NCI-H2107 treated with DMSO at 0.1 percent for 48 hours (cell line): ENCODE measurements around the gene SERPIND1.
"Not testable (repeated sequence)": the region's sequence is repeated elsewhere in the genome, so short reads cannot be mapped to it uniquely, and the experiment has no call there.

ENCODE experiments used
- DNase-seq: peaks from one replicate; lab custom pipeline; 2025; ENCODE audit not compliant: unreplicated experiment; lab: John Stamatoyannopoulos, UW

SERPIND1 gene, protein sequence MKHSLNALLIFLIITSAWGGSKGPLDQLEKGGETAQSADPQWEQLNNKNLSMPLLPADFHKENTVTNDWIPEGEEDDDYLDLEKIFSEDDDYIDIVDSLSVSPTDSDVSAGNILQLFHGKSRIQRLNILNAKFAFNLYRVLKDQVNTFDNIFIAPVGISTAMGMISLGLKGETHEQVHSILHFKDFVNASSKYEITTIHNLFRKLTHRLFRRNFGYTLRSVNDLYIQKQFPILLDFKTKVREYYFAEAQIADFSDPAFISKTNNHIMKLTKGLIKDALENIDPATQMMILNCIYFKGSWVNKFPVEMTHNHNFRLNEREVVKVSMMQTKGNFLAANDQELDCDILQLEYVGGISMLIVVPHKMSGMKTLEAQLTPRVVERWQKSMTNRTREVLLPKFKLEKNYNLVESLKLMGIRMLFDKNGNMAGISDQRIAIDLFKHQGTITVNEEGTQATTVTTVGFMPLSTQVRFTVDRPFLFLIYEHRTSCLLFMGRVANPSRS

DNA sequence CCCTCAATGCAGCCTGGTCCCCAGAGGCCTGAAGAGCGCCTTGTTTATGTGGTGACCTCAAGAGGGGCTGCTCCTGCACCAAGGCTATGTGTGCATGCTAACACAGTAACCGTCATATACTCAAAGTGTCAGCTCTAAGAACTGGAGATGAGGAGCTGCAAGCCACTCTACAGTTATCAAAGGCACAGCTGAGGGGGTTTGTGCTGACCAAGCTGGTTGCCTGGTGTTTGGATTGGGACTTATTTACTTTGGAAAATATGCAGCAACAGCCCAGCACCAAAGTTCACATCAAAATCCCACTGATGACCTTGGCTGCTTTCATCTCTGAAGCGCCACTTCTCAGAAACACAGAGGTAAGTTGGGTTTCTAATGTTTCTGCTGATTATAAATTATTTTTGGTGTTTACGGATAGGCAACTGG, at the start of gene SERPIND1:
SERPIND1 (plus strand) TSS at position 321 of the 420 bp plus-strand sequence. CDS start 5,200 bp downstream, outside the sequence.
- DNase-seq: no peak

DNA sequence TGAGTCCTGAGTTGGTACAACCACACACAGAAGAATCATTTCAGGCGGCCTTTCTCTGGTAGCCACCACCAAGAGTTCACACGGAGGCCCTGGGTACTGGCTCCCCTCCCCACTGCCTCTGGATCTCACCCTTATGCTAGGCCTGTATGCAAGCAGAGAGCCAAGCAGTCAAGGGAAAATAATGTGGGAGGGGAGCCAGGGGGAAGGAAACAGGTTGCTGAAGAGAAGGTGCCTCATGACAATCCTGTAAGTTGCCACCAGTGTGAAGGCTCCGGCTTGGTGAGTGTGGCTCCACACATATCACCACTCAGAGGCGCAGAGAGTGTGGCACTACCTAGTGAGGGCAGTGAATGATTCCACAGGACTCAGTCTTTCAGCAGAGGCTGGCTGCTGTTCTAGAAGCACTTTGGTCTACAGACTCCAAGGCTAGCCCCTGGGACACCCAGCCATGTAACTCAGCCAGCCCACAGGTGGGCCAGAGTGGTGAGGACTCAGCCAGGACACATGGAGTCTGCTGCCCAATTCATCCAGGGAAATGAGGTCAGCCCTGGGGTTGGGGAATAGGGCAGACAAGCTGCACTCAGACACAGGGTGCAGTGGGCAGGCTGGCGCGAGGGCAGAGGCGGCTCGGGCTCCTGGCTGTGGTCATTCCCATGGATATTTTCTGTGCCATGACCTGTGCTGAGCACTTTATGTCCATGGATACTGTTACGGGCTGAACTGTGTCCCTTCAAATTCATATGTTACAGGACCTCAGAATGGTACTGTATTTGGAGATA, 49.0 kb upstream of the SERPIND1 start:
- DNase-seq: no peak

DNA sequence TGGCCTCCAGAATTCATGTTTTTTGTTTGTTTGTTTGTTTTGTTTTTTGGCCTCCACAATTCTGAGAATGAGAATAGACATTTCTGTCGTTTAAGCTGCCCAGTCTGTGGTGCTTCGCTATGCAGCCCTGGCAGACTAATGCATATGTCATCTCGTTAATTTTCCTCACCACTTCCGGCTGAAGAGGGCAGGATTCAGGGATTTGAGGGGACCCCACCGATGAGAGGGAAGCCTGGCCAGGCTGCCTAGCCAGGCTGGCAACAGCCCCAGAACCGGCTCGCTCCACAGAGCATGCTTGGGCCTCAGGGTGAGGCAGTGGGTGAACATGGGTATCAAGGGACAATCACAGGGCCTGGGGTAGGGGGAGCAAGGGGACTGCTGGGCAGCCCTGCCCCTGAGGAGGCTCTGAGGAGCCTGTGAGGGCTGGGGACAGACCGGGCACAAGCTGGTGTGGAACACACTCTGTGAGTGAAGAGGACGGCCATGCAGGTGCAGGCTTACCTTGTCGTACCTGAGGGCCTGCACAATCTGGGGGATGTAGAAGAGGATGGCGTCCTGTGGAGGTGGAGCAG, 47.8 kb upstream of the SERPIND1 start:
- DNase-seq: no peak

DNA sequence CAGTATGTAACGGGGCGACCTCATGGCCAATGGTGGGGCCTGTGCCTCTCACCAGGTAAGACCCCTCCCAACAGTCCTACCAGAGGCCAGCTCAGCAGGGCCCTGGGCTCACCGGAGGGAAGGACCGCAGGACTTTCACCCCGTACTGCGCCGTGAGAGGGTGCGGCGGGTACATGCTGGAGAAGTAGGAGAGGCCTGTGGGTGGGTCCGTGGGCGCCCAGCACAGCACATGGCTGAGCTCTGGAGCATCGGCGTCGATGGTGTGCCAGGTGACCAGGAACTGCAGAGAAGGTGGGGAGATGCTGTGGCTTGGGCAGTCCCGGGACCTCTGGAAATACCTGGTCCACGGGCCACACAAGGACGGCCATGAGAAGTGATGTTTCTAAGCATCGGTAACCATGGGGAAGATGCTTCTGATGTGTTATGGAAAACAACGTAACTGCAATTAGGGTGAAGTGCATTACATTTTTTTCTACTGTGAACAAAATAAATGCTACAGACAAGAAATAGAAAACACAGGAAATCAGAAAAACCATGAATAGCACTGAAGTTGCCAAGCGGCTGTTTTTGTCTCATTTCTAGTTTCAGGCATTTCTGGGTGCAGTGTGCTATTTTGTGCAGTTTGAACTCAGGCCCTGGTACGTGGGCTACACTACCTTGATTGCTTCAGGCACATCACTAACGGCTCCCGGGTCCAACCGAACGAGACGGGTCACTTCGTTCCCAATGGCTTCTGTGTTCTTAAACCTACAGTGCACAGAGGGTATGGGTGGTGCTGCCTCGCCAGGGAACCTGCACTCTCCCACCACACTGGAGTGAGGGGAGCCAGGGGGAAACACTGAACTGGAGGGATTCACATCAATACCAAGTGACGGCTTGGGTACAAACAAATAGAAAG, 46.5 kb upstream of the SERPIND1 start:
- no peak for DNase-seq

DNA sequence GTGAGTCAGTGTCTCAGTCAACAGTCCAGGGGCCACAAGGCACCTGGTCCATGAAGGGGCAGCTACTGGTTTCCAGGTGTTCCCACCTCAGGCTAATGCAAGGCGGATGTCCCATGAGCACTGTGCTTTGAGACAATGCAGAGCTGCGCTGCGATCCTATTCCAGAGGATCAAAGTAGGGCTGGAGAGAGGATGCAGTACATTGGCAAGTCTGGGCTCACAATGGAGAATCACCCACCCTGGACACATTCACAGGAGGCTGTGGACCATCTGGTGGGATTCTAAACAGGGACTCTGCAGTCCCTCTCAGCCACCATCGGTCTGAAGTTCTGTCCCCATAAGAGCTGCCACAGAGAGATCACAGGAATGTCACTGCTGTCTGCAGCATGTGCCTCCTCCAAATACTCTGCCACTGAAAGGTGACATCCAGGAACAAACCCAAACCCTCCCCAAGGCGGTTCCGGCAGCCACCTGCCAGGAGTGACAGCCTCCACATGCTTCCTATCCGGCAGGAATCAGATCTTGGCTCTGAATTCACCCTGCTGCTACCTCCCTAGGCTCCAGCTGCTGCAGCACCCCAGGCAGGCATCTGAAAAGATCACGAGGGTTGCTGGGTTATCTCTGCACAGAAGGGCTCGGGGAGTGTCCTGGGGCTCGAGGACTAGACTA, 45.3 kb upstream of the SERPIND1 start:
- DNase-seq: no peak

DNA sequence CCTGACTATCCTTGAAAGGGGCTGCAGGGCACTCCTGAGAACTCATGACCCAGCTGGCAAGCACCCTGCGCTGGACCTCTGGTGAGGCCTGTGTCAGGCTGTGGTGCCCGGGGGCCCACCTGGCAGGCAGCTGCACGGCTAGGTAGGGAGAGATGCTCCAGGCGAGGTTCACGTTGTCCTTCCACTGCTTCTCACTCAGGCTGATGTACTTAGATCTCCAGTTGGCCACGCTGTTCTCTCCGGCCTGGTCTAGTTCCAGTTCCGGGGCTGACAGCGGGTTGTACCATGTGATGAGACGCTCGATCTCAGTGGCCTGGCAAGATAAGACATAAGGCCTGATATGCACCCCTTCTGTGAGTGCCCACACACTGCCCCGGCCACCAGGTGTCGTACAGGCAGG, 44.7 kb upstream of the SERPIND1 start:
- no peak for DNase-seq

DNA sequence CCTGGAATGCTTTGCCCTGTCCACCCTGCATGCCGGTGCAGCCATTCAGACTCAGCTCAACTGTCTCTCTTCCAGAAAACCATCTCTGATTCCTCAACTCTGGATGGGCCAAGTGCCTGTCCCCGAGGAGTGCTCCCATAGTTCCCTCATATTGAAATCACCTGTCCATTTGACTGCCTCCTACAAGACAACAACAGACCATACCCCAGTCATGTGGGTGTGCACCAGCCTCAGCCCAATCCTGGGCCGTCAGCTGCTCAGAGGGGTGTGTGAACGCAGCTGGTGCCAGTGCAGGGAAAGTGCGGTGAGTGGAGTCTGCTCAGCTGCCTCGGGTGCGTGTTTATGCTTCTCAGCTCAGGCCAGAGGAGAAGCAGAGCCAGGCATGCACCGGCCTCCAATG, 41.5 kb upstream of the SERPIND1 start:
- DNase-seq: not testable (repeated sequence)

DNA sequence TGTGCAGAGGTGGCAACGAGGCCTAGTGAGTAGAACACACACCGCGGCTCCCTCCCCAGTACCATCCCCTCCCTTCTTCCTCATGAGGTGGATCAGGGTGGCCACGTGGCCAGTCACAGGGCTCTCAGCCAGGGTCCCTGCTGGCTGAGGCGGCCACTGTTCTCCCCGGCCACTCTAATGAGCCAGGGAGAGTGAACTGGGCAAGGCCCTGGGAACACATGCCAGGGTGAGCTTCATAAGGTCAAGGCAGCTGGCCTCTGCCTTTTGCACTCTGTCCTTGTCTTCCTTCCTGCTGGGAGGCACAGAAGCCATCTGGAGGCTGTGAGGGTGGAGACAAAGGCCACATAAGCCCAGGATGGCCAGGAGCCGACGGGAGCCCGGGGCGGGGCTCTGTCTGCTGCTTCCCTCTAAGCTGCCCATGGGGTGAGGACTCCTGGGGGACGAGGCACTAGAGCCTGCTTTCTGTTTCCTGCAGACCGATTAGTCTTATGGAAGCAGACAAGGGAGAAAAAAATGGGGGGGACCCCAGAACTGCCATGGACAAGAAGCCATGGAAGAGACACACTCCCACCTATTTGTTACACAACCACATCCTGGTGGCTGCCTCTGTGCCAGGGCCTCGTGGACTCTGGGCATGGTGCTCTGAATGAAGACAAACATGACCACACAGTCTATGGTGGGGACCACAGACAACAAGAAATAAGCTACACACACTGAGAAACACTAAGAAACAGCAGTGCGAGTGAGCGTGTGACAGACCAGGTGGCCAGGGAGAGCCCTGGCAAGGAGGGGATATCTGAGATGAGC, 38.4 kb upstream of the SERPIND1 start:
- DNase-seq: not testable (repeated sequence)

DNA sequence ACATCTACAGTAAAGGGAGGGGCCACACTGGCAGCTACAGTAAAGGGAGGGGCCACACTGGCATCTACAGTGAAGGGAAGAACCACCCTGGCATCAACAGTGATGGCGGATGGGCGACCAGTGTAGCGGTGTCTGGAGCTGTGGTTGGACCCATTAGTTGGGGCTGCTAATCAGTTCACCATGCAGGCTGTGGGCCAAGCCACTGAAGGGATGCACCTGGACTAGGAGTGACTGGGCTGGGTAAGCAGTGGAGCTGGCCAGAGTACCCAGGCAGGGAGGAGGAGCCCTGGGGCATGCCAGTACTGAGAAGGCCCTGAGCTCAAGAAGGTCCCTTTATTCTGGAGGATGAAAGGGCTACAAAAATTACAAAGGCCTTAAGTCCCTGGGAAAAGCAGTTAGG, 37.0 kb upstream of the SERPIND1 start:
- not testable (repeated sequence) for DNase-seq

DNA sequence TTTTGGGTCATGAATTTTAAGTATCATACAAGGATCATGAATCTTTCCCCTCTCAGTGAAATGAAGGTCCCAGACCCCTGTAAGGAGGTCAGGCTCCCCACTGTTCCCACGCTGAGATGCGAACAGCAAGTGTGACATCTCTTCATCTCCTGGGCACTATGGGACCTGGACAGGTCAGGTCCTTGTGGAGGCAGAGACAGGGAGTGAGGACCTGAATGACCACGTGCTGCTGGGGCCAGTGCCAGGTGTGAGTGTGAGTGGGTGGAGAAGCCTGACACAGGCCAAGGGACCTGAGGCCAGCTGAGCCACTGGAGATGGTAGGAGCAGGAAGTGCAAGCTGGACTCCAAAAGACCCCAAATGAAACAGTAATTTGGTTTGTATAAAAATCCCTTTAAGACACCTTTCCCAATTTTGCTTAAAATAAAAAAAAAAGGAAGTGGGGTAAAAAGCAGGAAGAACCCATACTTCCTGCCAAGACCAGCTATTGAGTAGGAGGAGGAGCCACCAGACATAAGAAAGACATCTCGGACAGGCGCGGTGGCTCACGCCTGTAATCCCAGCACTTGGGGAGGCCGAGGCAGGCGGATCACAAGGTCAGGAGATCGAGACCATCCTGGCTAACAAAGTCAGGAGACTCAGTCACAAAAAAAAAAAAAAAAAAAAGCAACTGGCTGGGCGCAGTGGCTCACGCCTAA, 35.4 kb upstream of the SERPIND1 start:
- no peak for DNase-seq

DNA sequence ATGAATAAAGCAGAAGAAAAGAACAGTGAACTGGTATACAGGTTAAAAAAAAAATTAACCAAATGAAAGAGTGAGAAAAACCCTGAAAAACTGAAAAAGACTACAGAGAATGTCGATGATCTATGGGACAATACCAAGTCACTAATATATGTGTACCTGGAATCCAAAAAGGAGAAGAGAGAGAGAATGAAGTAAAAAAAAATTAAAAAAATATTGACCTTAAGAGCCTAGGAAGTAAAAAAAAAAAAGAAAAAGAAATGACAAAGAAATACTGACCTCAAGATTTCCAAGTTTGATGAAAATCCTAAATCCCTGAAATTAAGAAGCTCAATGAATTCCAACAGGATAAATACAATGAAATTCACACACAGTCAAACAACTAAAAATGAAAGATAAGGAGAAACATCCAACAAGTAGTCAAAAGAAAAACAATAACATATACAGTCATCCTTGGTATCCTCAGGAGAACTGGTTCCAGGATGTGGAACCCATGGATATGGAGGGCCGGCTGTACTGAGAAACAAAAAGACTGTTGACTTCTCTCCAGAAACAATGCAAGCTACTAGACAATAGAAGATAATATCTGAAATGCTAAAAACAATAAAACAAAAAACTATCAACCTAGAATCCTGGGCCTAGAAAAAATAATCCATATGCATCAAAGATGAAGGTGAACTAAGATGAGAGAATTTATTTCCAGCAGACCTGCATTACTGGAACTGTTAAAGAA, 33.5 kb upstream of the SERPIND1 start:
- no peak for DNase-seq

DNA sequence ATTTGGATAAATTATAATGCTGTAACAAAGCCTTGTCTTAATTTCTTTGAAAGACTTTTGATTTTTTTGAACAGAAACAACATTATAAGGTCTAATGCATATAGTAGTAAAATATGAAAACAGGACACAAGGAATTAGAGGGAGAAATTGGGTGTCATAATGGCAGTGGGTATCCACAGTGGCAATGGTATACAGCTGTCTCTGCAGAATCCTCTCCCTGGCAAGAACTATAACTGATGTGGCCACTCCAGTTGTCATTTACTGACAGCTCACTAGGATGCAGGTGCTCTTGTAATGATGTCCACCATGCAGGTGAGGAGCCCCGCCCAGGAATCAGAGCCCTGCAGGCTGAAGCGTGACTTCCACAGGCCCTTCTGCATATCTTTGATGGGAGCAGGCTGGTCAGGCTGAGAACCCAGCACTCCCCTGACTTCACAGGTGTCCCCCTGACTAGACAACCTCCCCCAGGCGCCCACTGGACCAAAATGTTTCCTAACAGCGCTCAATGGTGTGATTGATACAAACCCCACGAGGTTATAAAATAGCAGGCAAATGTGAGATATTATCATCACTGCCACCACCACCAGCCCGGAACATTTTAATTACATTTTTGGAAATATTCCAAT, 32.8 kb upstream of the SERPIND1 start:
- no peak for DNase-seq

DNA sequence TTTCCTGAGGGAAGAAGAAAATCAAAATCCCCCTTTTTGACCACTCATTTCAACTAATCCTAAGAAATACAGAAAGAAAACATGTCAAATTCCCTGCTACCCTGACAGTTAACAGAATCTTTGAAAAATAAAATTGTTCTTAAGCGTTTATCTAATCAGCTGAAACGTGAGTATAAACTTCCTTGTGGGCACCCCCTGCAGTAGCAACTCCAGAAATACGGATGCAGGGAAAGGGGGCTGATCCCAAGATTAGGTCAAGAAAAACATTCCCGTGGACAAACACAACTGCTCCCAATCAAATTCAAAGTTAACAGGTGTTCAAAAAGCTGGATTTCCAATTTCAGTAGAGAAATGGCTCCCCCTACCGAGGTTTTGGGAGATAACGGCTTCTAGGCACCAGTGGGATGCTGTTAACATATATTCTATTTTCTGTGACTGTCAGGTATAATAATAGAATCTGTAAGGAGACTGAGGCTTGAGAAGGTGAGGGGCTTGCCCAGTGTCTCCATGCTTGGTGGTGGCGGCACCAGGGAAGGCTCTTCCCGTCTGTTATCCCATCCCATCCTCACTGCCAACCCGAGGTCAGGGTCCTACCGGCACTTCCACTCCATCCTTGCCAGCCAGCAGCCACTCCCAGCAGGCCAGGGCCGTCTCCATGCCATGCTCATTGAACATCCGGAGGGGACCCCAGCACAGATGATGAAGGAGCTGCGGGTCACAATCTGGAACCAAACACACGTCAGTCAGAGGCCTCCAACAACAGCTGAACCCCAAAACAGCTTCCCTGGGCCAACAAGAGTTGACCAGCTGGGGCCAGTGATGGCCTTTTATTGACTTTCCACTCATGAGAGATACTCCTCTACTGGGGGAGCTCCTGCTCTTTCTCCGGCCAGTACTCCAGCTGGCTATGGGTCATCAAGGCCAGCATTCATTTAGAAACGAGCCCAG, 32.0 kb upstream of the SERPIND1 start:
- DNase-seq: no peak

DNA sequence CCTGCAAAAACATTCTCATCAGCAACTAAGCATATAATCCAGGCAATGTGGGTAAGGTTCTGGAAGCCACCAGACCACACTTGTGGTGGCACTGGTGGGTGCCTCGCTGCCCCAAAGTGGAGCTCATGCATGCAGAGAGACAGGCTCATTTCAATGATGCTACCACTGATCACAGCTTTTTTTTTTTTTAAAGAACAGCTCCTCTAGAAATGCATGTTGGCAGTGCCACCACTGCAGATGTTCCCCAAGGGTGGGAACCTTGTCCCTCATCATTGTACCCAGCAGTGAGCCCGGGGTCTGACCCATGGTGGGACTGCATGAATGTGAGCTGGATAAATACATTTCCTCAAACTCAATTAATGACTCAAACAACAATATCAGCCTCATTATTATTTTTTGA, 31.1 kb upstream of the SERPIND1 start:
- DNase-seq: no peak

DNA sequence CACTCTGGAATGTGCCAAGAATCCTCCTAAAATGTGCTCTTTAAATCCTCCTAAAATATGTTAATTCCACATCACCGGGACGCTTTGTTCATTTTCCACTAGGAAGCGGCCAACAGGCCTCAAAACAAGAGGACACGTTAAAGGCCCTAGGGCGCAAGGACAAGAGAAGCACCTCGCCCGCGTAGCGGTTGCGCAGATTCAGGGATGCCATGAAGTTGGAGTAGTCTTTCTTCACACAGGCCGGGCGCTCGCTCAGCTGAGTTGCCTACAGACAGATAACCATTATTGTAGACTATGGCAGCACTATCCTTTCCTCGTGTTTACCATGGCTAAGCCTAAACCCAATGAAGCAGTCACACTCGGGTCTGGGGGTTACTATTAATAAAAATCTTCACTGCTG, 29.5 kb upstream of the SERPIND1 start:
- DNase-seq: no peak

DNA sequence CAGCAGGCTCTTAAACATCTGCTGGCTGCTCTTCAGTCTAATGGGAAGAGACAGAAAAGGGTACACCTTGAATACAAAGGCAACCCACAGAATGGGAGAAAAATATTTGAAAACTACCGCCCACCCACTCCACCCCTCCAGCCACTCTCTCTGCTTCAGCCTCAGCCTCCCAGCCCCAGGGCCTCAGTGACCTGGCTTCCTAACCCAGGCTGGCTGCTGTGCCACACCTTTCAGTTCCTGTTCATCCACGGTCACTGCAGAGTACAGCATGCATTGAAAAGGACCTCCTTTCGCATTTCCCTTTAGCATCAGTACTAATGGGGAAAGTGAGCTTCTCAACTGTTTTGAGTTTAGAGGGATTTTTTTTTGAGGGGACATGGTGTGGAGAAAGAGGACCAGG, 28.8 kb upstream of the SERPIND1 start:
- DNase-seq: no peak
